ENCODE measurements around the gene FCHSD1. TPM values are rescaled to one million over a fixed set of nuclear protein-coding genes. Genes with fewer than 3 reads are reported as not detected.

The FCHSD1 gene
- total and polyA plus RNA-seq, 2 donors (not counting 1 experiment from before 2014, with no cell fraction given): 123 to 193 TPM

- Mint-ChIP-seq H3K27me3 (peaks cover 5% of the 10 kb centered on the region), H3K27ac (no peak overlapping the region), H3K4me1 (peaks cover 4% of the 10 kb centered on the region), H3K4me3 (no peak overlapping the region), H3K9me3 (ENCODE audit: insufficient read depth) (no peaks in the 10 kb centered on the region)
- H3K4me3 ChIP-seq (ENCODE audit: control extremely low read depth in 1 of 5, extremely low read depth in 1 of 5, insufficient read depth in 1 of 5, low read depth in 2 of 5, low read length in 4 of 5): no peak overlapping the region
- no peaks in the 10 kb centered on the region for H3K9me3 ChIP-seq (ENCODE audit: control extremely low read depth in 1 of 3, control insufficient read depth in 2 of 3, insufficient read depth in 1 of 3, low read length in 2 of 3)
- POLR2A ChIA-PET: no interaction called here
- intact Hi-C loops (cut with micrococcal nuclease): no loop called here
- no peaks in the 10 kb centered on the region for H3K79me2 ChIP-seq (ENCODE audit: control insufficient read depth, insufficient read depth, low read length)
- no peak overlapping the region for H3K27ac ChIP-seq (ENCODE audit: low read length in 2 of 2)
- CTCF ChIA-PET: interaction anchor here (0.8 to 6.4 kb wide), 7 partner anchors 9 to 292 kb away, joined by 3 to 28 read pairs (median 6); no protein-coding TSS in a partner anchor
- no peaks in the 10 kb centered on the region for H3K27me3 ChIP-seq (replicated peaks in 1 of 4; ENCODE audit: control extremely low read depth in 1 of 4, control insufficient read depth in 3 of 4, insufficient read depth in 4 of 4, low read length in 3 of 4)
- H2AFZ ChIP-seq (ENCODE audit: insufficient read depth, low read depth, low read length, poor library complexity, severe bottlenecking): no peak overlapping the region
- 89% methylated on average over 5 of the region's 8 CpGs for WGBS (ENCODE audit: insufficient coverage)
- peaks cover 4 to 6% of the 10 kb centered on the region in 2 donors for H3K4me1 ChIP-seq (ENCODE audit: control insufficient read depth in 2 of 2, insufficient read depth in 2 of 2, low read length in 2 of 2)
- TF ChIP-seq EZH2 (IDR thresholded peaks at IDR 0.05; ENCODE audit: borderline replicate concordance, insufficient read depth, low read depth, low read length, poor library complexity, severe bottlenecking): no peak
- no peak for TF ChIP-seq CTCF (IDR thresholded peaks at IDR 0.05)
- no peaks in the 10 kb centered on the region for H4K20me1 ChIP-seq (ENCODE audit: control insufficient read depth, insufficient read depth, low read length, poor library complexity, severe bottlenecking)
- no peak for ATAC-seq (ENCODE audit: low read depth)
- H3K4me2 ChIP-seq (replicated peaks; ENCODE audit: low read depth, low read length, poor library complexity, severe bottlenecking): no peak overlapping the region
- no peak overlapping the region for H3K9ac ChIP-seq (ENCODE audit: low read length)
- H3K36me3 ChIP-seq (replicated peaks in 1 of 2; ENCODE audit: control extremely low read depth in 1 of 2, control insufficient read depth in 1 of 2, extremely low read depth in 1 of 2, insufficient read depth in 2 of 2, low read length in 1 of 2): no peaks in the 10 kb centered on the region
- DNase-seq: no peak
These were observed 17.5 kb upstream of the FCHSD1 start for GRCh38 chr5:141668601-141669265.

All from B cell (primary cell).